Left kidney (tissue), 8 donors: ENCODE measurements around the gene ACAA2. TPM values are rescaled to one million over a fixed set of nuclear protein-coding genes. Genes with fewer than 3 reads are reported as not detected.
A peak's percentile ranks its signal among the peaks of the same experiment; 100 is the strongest.

ENCODE experiments used
- DNase-seq: peaks from one replicate; pipeline ENCODE4 v3.0.0-alpha.2; 2013
- long read RNA-seq, 8 donors: transcript quantifications; one replicate each; lab custom pipeline, GENCODE V29; 2026
- polyA plus RNA-seq: library from polyadenylated mRNA; unstranded; fragments of 120-200 nt; gene quantifications from one replicate; pipeline ENCODE4 v1.2.1, GENCODE V29; 2013; ENCODE audit not compliant: insufficient read length

ACAA2 gene
- 270 TPM for polyA plus RNA-seq
- long read RNA-seq, donor 1, transcript ACAA2-205 (10 exons, 1,657 nt): minor isoform, 7 of 193 reads
- long read RNA-seq, donor 1, transcript ACAA2-207 (2 exons, 1,850 nt): minor isoform, 13 of 193 reads
- long read RNA-seq, donor 1, transcript ACAA2-201 (10 exons, 3,350 nt): major isoform, 41 of 193 reads
- long read RNA-seq, donor 1, partial matches to known transcripts: 132 of 193 reads
- long read RNA-seq, donor 1, other reads (novel, unspliced or antisense): 0 of 193 reads
- long read RNA-seq, donor 2, transcript ACAA2-207 (2 exons, 1,850 nt): minor isoform, 8 of 204 reads
- long read RNA-seq, donor 2, transcript ACAA2-201 (10 exons, 3,350 nt): major isoform, 54 of 204 reads
- long read RNA-seq, donor 2, partial matches to known transcripts: 124 of 204 reads
- long read RNA-seq, donor 2, other reads (novel, unspliced or antisense): 15 of 204 reads
- long read RNA-seq, donor 3, transcript ACAA2-201 (10 exons, 3,350 nt): major isoform, 44 of 229 reads
- long read RNA-seq, donor 3, transcript ACAA2-207 (2 exons, 1,850 nt): minor isoform, 10 of 229 reads
- long read RNA-seq, donor 3, partial matches to known transcripts: 159 of 229 reads
- long read RNA-seq, donor 3, other reads (novel, unspliced or antisense): 15 of 229 reads
- long read RNA-seq, donor 4, transcript ACAA2-207 (2 exons, 1,850 nt): major isoform, 6 of 12 reads
- long read RNA-seq, donor 4, partial matches to known transcripts: 6 of 12 reads
- long read RNA-seq, donor 4, other reads (novel, unspliced or antisense): 0 of 12 reads
- long read RNA-seq, donor 5, transcript ACAA2-207 (2 exons, 1,850 nt): minor isoform, 9 of 378 reads
- long read RNA-seq, donor 5, transcript ACAA2-205 (10 exons, 1,657 nt): minor isoform, 11 of 378 reads
- long read RNA-seq, donor 5, transcript ACAA2-201 (10 exons, 3,350 nt): major isoform, 78 of 378 reads
- long read RNA-seq, donor 5, partial matches to known transcripts: 254 of 378 reads
- long read RNA-seq, donor 5, other reads (novel, unspliced or antisense): 26 of 378 reads
- long read RNA-seq, donor 6, transcript ACAA2-201 (10 exons, 3,350 nt): major isoform, 42 of 187 reads
- long read RNA-seq, donor 6, transcript ACAA2-207 (2 exons, 1,850 nt): minor isoform, 15 of 187 reads
- long read RNA-seq, donor 6, partial matches to known transcripts: 114 of 187 reads
- long read RNA-seq, donor 6, other reads (novel, unspliced or antisense): 12 of 187 reads
- long read RNA-seq, donor 7, transcript ACAA2-207 (2 exons, 1,850 nt): minor isoform, 19 of 303 reads
- long read RNA-seq, donor 7, transcript ACAA2-205 (10 exons, 1,657 nt): minor isoform, 10 of 303 reads
- long read RNA-seq, donor 7, transcript ACAA2-201 (10 exons, 3,350 nt): major isoform, 70 of 303 reads
- long read RNA-seq, donor 7, partial matches to known transcripts: 194 of 303 reads
- long read RNA-seq, donor 7, other reads (novel, unspliced or antisense): 10 of 303 reads
- long read RNA-seq, donor 8, transcript ACAA2-201 (10 exons, 3,350 nt): major isoform, 30 of 83 reads
- long read RNA-seq, donor 8, transcript ACAA2-207 (2 exons, 1,850 nt): minor isoform, 5 of 83 reads
- long read RNA-seq, donor 8, partial matches to known transcripts: 43 of 83 reads
- long read RNA-seq, donor 8, other reads (novel, unspliced or antisense): 0 of 83 reads

DNA sequence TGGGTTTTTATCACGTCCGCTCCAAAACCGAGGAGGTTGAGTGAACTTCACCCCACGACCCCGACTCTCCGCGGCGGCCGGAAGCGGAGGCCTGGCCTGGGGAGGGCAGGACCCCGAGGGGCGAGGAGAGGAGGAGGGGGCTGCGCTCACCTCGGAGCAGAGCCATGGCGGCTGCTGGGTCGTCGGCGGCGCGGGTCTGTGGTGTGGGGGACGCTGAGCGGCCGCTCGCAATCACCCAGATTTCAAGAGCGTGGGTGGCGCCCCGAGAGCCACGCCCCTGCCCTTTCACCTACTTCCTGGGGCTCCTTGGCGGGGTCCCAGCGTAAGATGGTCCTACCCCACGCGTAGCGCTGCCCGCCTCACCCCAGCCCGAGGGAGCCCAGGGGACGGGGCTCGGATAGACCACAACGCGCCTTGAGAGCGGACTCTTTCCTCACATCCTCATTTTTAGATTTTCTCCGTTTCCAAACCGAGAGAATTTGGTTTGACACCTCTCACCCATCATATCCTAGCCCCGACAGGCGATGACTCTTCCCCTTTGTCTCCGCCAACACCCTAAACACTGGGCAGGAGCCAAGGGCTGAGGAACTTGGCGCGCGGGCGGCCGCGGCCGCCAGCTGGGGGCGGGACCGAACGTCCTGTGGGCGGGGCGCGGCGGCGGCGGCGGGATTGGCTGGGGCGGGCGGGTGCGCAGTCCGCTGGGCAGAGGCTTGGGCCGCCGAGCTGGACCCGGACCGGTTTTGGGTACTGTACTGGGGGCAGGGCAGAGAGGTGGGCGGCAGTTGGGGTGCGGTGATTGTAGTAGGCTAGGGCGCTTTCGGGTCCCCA, at the start of gene ACAA2:
ACAA2 (minus strand) TSS at position 215 of the 828 bp plus-strand sequence; CDS start at position 166, 49 bp downstream.
- peak; percentile 85 for DNase-seq

DNA sequence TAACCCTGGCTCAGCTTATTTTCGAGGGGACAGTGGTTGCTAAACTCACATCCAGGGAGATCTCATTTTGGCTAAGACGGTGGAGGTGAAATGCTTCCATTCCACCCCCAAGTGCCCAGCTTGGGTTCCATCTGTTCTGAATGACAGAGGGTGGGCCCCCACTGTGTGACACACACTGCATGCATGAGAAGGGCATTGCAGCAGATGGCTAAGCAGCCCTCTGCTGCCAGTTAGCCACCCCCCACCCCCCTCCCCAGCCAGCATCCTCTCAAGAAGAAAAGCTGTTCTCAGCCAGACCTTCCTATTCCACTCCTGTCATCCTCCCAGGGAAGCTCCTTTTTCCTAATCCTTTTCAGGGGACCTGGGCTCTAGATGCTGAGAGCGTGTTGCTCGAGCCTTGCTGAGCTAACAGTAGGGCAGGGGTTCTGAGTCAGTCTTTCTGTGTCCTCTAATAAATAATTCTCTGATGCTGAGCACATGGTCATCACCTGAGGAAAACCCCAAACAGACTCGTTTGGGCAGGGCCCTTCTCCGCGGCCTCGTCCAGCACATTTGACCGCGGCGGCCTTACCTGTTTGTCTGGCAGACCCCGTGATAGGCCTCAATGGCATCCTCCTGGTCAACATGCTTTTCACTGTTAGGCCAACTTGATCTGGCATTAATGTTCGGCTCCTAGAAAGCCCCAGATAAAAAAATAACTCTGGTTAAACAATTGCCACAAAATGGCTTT, 49.5 kb upstream of the ACAA2 start:
- no peak for DNase-seq

DNA sequence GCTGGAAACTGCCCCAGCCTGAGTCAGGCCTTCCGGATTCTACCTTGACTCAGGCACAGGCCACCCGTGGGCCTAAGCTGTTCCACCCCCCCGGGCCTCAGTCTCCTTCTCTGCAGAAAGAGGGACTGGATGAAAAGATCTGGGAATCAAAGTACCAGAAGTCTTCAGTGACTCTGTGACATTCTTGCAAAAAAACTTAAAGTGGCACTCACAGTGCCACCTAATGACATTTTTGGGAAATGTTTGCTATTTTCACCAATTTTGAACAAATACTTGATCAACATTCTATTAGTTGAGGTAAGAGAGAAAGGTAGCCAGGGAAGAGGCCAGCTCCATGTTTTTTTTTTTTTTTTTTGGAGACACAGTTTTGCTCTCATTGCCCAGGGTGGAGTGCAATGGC, 48.3 kb upstream of the ACAA2 start:
- DNase-seq: no peak

DNA sequence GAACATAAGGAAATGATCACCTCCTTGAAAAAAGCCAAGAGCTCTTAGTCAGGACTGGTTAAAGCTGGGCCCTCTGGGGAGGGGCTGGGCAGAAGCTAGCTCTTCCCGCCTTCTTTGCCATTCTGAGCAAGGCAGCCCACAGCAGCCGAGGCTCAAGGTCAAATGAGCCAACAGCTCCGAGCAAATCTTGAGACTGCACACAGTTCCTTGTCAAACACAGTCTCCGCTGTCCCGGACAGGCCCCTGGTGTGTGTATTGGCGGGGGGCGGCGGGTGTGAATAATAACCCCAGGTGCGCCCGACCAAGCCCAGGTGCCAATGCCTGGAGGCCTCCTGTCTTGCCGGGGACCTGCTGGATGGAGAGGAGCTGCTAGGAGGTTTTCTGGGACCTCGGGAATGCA, 46.4 kb upstream of the ACAA2 start:
- no peak for DNase-seq

DNA sequence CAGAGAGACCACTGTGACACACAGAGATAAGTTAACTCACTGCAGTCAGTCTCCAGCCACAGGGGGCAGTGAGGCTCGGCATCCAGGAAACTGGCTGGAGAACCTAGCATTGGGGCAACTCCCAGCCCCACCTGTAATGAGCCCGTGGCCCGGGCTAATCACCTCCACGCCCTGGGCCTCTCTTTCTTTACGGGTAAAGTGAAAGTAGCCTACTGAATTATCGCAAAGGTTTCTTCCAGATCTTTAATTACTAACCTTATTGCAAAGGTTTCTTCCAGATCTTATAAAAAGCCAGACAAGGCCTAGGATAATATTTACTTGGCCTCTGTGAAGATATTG, 45.7 kb upstream of the ACAA2 start:
- no peak for DNase-seq

GRCh38 chr18:49858309-49859020, 45.1 kb upstream of the ACAA2 start:
- DNase-seq: peak; percentile 70

- DNase-seq: no peak
Observed at GRCh38 chr18:49857708-49858107, 44.4 kb upstream of the ACAA2 start.

GRCh38 chr18:49856496-49856895, 43.2 kb upstream of the ACAA2 start:
- DNase-seq: no peak

DNA sequence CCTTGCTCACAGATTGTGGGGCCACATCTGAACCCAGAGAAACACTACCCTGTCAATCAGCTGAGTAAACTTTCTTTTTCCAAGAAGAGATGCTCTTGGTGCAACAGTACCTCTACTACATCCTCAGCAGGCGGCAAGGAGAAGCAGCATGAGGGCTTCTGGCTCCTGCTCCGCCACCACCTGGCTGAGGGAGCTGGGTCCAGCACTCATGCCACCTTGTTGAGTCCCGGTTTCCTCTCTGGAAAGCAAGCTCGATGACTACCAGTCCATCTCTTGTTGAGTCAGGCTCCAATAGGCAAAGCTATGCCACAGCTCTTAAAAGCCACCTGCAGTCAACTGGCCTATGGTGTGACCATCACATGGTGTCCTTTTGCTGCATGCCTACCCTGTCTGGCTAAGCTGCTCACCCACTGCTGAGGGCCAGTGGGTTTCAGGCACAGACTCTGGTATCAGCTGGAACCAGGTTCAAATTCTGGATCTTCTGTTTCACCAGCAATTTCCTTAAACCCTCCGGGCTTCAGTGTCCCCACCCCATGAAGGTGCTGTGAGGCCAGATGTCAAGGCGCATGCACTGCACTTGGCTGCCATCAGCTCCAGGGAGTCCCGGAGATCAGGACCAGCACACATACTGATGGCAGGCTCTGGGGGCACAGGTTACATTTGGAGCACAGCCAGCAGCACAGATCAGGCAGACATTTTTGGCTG, 42.5 kb upstream of the ACAA2 start:
- no peak for DNase-seq

- DNase-seq: no peak
Observed at GRCh38 chr18:49854681-49855080, 41.3 kb upstream of the ACAA2 start.

GRCh38 chr18:49853436-49853835, 40.1 kb upstream of the ACAA2 start:
- DNase-seq: no peak

GRCh38 chr18:49853011-49853410, 39.7 kb upstream of the ACAA2 start:
- DNase-seq: no peak

- DNase-seq: no peak
Observed at GRCh38 chr18:49851624-49852023, 38.3 kb upstream of the ACAA2 start.

DNA sequence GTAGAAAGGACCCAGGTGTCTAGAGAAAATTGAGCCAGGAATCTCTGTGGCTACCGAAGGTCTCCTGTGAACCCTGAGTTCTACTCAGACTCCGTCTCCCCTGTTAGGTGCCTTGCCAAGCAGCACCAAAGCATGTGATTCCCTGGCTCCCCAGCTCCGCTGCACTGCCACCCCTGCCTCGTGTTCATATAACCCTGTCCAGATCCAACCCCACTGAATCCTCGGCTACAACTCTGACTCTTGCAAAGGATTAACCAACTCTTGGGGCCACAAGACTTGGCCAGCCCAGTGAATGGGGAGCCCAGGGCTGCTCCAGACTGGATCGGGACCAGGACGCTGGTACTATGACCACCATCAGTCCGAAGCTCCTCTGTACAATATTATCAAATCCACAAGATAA, 37.3 kb upstream of the ACAA2 start:
- no peak for DNase-seq

DNA sequence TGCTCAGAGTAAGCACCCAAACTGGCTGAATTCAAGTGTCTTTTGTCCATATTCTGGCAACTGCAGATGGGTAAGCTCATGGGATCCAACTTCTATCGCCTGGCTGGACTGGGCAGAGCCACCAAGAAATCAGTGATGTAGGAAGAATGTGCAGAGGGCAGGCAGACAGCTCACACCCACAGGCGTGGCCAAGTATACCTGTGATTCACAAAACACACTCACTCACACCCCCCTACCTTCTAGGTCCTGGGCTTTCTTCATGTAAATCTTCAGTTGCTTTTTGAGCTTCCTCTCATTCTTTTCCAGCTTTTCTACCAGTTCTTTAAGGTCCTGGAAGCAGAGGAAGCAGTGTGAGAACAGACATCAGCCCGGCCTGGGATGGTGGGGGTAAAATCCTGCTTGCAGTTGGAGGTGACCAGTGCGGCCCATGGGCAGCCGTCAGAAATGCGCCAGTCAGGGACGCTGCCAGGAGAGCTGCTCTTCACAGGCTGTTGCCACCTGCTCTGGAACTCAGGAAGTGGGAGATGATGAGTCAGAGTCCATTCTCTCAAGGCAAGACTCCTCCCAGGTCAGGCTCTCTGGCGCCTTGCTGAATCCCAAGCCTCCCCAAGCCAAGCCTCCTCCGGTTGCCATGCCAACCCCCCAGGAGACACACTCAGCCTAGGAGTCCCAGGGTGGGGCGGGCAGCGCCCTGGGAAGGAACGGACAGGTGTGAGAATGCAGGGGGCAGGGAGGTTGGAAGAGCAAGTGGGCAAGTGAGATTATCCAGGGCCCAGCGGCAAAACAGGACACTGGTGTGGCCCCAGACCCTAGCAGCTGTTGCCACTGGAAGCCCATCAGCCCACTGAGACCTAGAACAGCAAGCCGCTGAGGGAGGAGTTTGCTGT, 36.2 kb upstream of the ACAA2 start:
- peak; percentile 39 for DNase-seq

DNA sequence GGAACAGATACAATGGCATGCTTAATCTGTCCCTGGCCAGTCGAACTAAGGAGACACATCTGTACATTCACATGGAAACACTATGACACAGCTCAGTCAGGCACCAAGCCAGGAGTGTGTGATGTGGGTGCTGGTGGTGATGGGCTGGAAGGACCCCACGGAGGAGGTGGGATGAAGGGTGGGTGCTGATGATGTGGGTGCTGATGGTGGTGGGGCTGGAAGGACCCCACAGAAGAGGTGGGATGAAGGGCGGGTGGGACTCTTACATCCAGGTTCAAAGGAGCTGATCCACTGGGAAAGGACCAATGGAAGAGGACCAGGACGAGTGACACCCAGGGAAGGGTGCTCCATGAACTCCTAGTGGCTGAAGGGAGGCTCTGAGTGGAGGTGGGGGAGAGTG, 34.8 kb upstream of the ACAA2 start:
- DNase-seq: no peak

DNA sequence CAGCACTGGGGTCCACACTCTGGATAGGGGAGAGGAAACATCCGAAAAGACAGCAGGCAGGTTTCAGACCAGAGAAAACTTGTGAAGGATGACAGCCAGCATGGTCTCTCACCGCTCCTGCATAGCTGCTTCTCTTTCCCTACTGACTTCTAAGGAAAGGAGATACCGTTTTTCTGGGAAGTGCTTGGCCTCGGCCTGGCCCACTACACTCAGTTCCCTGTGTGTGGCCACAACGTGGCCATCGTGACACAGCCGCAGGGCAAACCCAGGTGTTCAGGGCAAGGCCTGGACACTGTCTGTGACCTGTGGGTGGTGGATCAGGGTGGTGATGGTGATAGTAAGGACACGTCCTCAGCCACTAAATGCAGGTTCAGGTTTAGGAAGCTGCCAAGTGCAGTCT, 34.2 kb upstream of the ACAA2 start:
- DNase-seq: no peak
